Aorta (tissue), 5 donors: ENCODE data around the gene SLMAP. TPM values are rescaled to one million over a fixed set of nuclear protein-coding genes. Genes with fewer than 3 reads are reported as not detected.

Experiments used
- ATAC-seq: fragments of 200-7000 bp; cut with Tn5 transposase; one replicate; pipeline ENCODE4 v1.9.1; 2022; ENCODE audit warnings: moderate library complexity; ENCODE audit not compliant: low FRiP score
- DNase-seq, 2 donors: peaks; one replicate each; pipeline ENCODE4 v3.0.0-alpha.2; 2020
- H3K27ac ChIP-seq, 2 donors: one replicate each; pipeline ENCODE4 v1.5.1; 2013; ENCODE audit warnings: low read length in 2 of 2, mild to moderate bottlenecking in 2 of 2, moderate library complexity in 2 of 2, control low read depth in 1 of 2, inconsistent platforms in 1 of 2, low read depth in 1 of 2
- H3K27me3 ChIP-seq, 2 donors: one replicate each; pipeline ENCODE4 v1.6.1; 2013; ENCODE audit warnings: control low read depth in 1 of 2, low read length in 1 of 2, mild to moderate bottlenecking in 1 of 2, moderate library complexity in 1 of 2; ENCODE audit not compliant: insufficient read depth in 2 of 2, control insufficient read depth in 1 of 2
- H3K36me3 ChIP-seq, 2 donors: one replicate each; pipeline ENCODE4 v1.6.1; 2013; ENCODE audit warnings: control low read depth in 1 of 2, low read length in 1 of 2, mild to moderate bottlenecking in 1 of 2; ENCODE audit not compliant: insufficient read depth in 2 of 2, control insufficient read depth in 1 of 2
- H3K4me1 ChIP-seq, 2 donors: one replicate each; pipeline ENCODE4 v1.6.1; 2013; ENCODE audit warnings: low read length in 2 of 2, control low read depth in 1 of 2, mild to moderate bottlenecking in 1 of 2, moderate library complexity in 1 of 2; ENCODE audit not compliant: insufficient read depth in 2 of 2, control insufficient read depth in 1 of 2
- H3K4me3 ChIP-seq, 2 donors: one replicate each; pipeline ENCODE4 v1.5.1; 2013; ENCODE audit warnings: low read length in 2 of 2, control low read depth in 1 of 2, mild to moderate bottlenecking in 1 of 2
- H3K9me3 ChIP-seq: one replicate; pipeline ENCODE4 v1.6.1; 2013; ENCODE audit warnings: mild to moderate bottlenecking, low read length; ENCODE audit not compliant: control insufficient read depth
- WGBS, 2 donors: extraction: QIAGEN DNeasy Blood & Tissue Kit; methylation state at CpG; one replicate each; pipeline ENCODE4 v1.1.7; 2013; 5-methylcytosine and 5-hydroxymethylcytosine counted together
- intact Hi-C, 2 donors: fragments of 100-400 bp; cut with DNase I; formaldehyde crosslinking; loops; one replicate each; pipeline versions ENCODE4 v1.14.2 to v1.15.0; 2022
- polyA plus RNA-seq, 2 donors: library from polyadenylated mRNA; stranded (reverse); fragments of 200-250 nt; gene quantifications; one replicate each; pipeline ENCODE4 v1.2.3, GENCODE V29; 2013
- total RNA-seq, 2 donors: library from RNA; stranded (reverse); fragmentation: NEBNext Ultra II Directional; extraction: Animal tissue kit (Norgen Biotek cat#: 25700); gene quantifications; one replicate each; pipeline ENCODE4 v1.2.1, GENCODE V29; 2021
- donor health status: healthy with polysubstance abuse.
- donor health status: Bipolar disorder and iron deficiency.
- donor health status: DM: no; HTN: no; CAD: no.
- donor health status: DM: no; HTN: no; CAD: no.
- donor health status: DM: yes; HTN: yes; CAD: no.

SLMAP gene
- total and polyA plus RNA-seq, 4 donors, result 81.4 to 546 (median 170) TPM

DNA sequence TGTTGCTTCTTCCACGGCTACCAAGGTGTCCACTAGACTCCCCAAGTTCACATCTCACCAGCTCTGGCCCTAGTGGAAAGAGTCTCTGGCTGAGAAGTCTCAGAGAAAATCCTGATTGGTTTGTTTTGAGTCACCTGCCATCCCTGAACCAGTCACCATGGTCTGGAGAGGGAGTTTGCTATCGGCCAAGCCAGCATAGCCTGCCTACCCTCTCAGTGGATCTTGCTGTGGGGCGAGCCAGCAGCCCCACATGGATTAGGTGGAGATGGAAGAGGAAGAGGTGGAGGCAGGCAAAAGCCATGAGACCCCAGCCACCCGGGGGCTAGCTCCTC is 204.0 kb downstream of the SLMAP start:
- no peaks in the 10 kb centered on the region for H3K27me3 ChIP-seq
- no peaks in the 10 kb centered on the region for H3K36me3 ChIP-seq
- H3K9me3 ChIP-seq, result no peaks in the 10 kb centered on the region
- intact Hi-C loops, result no loop called here
- WGBS, 2 donors, result 65 to 82% methylated on average over 4 of the region's 4 CpGs
- H3K4me1 ChIP-seq, result no peaks in the 10 kb centered on the region
- no peak overlapping the region for H3K27ac ChIP-seq
- no peak overlapping the region for H3K4me3 ChIP-seq
- DNase-seq, result no peak
- ATAC-seq, result peak; percentile 33

DNA sequence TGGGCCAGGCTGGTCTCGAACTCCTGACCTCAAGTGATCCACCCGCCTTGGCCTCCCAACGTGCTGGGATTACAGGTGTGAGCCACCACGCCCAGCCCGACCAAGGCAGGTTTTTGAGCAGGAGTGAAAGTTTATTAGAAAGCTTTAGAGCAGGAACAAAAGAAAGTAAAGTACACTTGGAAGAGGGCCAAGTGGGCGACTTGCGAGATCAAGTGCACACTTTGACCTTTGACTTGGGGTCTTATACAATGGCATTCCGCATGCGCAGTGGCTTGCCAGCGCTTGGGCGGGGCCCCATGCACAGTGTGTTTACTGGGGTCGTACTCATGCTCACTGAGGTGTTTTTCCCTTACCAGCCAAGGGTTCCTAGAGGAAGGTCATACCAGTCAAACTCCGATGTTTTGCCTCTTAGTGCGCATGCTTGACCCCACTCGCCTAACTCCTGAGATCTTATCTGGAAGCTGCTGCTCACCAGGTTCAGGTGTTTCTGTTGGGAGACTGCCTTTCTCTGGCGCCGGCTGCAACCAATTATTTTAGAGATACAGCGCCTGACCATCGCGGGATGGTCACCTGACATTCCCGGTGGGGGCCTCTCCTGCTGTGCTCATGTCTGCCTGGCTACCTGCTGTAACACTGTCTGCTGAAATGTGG is 205.2 kb downstream of the SLMAP start:
- ATAC-seq (no peak), DNase-seq (no peak)
- intact Hi-C loops, result no loop called here
- H3K4me1 ChIP-seq, result no peaks in the 10 kb centered on the region
- WGBS, 2 donors, result 85 to 92% methylated on average over 21 of the region's 21 CpGs
- H3K9me3 ChIP-seq, result no peaks in the 10 kb centered on the region
- H3K27me3 ChIP-seq, result no peaks in the 10 kb centered on the region
- H3K36me3 ChIP-seq, result no peaks in the 10 kb centered on the region
- H3K27ac ChIP-seq, result no peak overlapping the region
- no peak overlapping the region for H3K4me3 ChIP-seq

DNA sequence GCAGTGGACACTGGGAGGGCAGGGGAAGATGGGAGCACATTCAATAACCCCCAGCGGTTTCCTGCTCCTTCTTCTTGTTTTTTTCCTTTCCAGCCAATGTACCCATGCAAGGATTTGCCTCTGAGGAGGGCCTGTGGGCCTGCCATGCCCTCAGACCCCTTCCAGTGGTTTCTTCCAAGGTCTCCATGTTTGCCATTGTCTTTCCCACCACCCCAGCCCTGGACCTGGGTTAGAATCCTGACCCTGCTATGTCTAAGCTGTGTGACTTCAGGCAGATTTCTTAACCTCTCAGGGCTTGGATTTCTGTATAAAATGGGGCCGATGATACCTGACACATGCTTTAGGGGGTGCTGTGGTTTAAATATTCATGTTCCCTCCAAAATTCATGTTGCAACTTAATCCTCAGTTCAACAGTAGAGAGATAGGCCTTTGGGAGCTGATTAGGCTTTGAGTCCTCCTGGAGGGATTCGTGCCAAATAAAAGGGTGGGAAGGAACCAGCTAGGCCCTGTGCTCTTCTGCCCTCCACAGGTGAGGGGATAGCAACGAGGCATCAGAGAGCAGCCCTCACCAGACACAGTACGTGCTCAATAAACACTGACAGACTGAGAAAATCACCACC is 205.8 kb downstream of the SLMAP start:
- DNase-seq (no peak), ATAC-seq (no peak)
- Histone ChIP-seq H3K27ac (no peak overlapping the region), H3K4me1 (no peaks in the 10 kb centered on the region), H3K36me3 (no peaks in the 10 kb centered on the region), H3K9me3 (no peaks in the 10 kb centered on the region), H3K27me3 (no peaks in the 10 kb centered on the region), H3K4me3 (no peak overlapping the region)
- intact Hi-C loops, result no loop called here
- 84 to 90% methylated on average over 5 of the region's 5 CpGs for WGBS, 2 donors

DNA sequence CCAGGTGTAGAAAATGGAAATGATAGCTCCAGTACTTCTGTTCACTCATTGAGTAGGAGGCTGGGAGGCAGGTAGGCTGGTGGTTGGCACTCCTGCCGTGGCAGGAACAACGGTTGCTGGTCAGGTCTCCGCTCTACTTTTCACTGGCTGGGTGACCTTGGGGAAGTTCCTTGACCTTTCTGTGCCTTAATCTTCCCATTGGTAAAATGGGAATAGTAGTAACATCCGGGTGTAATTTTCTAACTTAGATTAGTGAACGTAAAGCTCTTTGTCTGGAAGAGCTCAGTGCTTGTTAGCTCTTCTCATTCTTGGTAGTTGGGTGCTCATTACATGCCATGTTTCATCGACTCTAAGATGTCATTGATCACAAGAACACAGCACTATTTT is 206.3 kb downstream of the SLMAP start:
- Histone ChIP-seq H3K36me3 (no peaks in the 10 kb centered on the region), H3K27me3 (no peaks in the 10 kb centered on the region), H3K4me3 (no peak overlapping the region), H3K4me1 (no peaks in the 10 kb centered on the region), H3K27ac (no peak overlapping the region), H3K9me3 (no peaks in the 10 kb centered on the region)
- no peak for DNase-seq
- WGBS, 2 donors, result 89% methylated on average over 6 of the region's 6 CpGs
- intact Hi-C loops, result no loop called here
- ATAC-seq, result no peak

DNA sequence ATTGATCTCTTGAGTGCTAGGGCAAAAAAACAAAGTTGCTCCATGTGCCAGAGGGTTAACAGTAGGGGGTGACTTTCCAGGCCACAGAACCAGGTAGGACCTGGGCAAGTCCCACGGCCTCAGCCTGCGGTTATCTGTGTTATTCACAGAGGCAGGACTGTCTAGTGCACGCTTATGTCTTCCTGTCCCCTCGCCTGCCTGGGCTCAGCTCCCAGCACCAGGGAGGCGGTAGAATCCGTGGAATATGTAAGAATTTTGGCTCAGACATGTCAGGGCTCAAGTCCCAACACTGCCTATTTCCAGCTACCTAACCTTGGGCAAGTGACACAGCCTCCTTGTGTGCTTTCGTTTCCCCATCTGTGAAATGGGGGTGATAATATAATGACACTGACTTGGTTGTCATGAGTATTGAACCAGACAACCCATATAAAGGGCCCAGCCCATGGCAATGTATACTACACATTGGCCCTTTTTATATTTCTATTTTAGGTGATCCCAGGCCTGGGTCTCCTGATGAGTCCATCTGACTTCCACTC is 207.8 kb downstream of the SLMAP start:
- intact Hi-C loops, result no loop called here
- H3K27ac ChIP-seq, result no peak overlapping the region
- no peaks in the 10 kb centered on the region for H3K4me1 ChIP-seq
- WGBS, 2 donors, result 14 to 29% methylated on average over 7 of the region's 7 CpGs
- no peaks in the 10 kb centered on the region for H3K9me3 ChIP-seq
- no peak for ATAC-seq
- no peak for DNase-seq
- H3K4me3 ChIP-seq, result no peak overlapping the region
- no peaks in the 10 kb centered on the region for H3K36me3 ChIP-seq
- H3K27me3 ChIP-seq, result no peaks in the 10 kb centered on the region

DNA sequence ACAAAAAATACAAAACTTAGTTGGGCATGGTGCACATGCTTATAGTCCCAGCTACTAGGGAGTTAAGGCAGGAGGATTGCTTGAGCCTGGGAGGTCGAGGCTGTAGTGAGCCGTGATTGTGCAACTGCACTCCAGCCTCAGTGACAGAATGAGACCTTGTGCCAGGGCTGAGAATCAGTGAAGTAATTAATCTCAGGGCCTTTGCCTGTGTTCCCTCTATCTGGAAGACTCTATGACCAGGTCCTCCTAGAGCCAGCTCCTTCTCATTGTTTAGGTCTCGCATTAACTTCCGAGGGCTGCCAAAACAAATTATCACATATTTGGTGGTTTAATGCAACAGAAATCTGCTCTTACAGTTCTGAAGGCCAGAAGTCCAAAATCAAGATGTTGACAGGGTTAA is 210.7 kb downstream of the SLMAP start:
- WGBS, 2 donors, result 29 to 37% methylated on average over 4 of the region's 4 CpGs
- no peak overlapping the region for H3K27ac ChIP-seq
- DNase-seq (no peak), ATAC-seq (peak; percentile 57)
- no peaks in the 10 kb centered on the region for H3K36me3 ChIP-seq
- no peaks in the 10 kb centered on the region for H3K27me3 ChIP-seq
- no peaks in the 10 kb centered on the region for H3K9me3 ChIP-seq
- no peak overlapping the region for H3K4me3 ChIP-seq
- intact Hi-C loops, result no loop called here
- no peaks in the 10 kb centered on the region for H3K4me1 ChIP-seq

DNA sequence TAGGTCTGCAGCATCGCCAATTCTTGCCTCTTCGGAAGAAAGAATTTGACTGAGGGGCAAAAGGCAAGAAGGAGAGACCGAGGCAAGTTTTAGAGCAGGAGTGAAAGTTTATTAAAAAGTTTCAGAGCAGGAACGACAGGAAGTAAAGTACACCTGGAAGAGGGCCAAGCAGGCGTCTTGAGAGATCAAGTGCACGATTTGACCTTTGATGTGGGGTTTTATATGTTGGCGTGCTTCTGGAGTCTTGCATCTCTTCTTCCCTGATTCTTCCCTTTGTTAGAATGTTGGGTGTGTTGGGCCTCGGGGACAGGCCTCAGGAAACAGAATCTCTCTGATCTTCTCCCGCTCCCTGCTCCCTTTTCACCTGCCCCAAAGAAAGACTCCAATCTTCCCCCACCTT is 211.5 kb downstream of the SLMAP start:
- Histone ChIP-seq H3K36me3 (no peaks in the 10 kb centered on the region), H3K4me1 (no peaks in the 10 kb centered on the region), H3K4me3 (no peak overlapping the region), H3K27ac (no peak overlapping the region), H3K27me3 (no peaks in the 10 kb centered on the region), H3K9me3 (no peaks in the 10 kb centered on the region)
- 78 to 83% methylated on average over 9 of the region's 9 CpGs for WGBS, 2 donors
- intact Hi-C loops, result no loop called here
- no peak for ATAC-seq
- no peak for DNase-seq

DNA sequence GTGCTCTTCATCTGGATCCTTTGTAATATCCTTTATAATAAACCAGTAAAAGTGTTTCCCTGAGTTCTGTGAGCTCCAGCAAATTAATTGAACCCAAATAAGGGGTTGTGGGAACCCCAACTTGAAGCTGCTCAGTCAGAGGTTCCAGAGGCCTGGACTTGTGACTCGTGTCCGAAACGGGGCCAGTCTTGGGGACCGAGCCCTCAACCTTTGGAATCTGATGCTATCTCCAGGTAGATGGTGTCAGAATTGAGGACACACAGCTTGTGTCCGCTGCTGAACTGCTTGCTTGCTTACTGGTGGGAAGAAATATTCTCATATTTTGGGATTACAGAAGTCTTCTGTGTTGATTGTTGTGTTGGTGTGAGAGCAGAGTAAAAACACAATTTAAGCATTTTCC is 212.4 kb downstream of the SLMAP start:
- Histone ChIP-seq H3K27me3 (no peaks in the 10 kb centered on the region), H3K4me1 (no peaks in the 10 kb centered on the region), H3K9me3 (no peaks in the 10 kb centered on the region), H3K4me3 (no peak overlapping the region), H3K36me3 (no peaks in the 10 kb centered on the region), H3K27ac (no peak overlapping the region)
- intact Hi-C loops, result no loop called here
- ATAC-seq (no peak), DNase-seq (no peak)
- WGBS, 2 donors, result 97 to 100% methylated on average over 5 of the region's 5 CpGs

DNA sequence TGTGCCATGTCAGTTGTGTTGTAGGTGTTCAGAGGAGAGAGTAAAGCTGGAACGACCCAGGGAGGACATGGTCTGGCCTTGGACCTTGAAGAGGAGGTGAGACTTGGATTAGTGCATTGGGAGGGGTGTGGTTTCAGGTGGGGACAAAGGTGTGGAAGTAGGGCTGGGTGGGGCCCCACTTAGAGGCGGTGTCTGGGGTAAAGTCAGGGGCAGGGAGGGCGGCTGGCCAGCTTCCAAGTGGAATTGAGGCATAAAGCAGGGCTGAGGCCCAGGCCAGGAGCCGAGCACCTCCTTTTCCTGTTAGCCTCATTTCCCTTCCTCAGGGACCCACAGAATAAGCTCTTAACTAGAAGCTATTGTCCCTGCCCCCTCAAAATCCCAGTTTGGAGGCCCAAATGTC is 215.9 kb downstream of the SLMAP start:
- Histone ChIP-seq H3K36me3 (no peaks in the 10 kb centered on the region), H3K9me3 (no peaks in the 10 kb centered on the region), H3K27ac (no peak overlapping the region), H3K4me1 (no peaks in the 10 kb centered on the region), H3K27me3 (no peaks in the 10 kb centered on the region), H3K4me3 (no peak overlapping the region)
- no peak for ATAC-seq
- DNase-seq, result no peak
- WGBS, 2 donors, result 78 to 85% methylated on average over 4 of the region's 4 CpGs
- intact Hi-C loops, result no loop called here
